Coronary artery (tissue), 2 donors: ENCODE measurements around the gene IPO7.

ENCODE experiments used
- DNase-seq: peaks from one replicate; pipeline ENCODE4 v3.0.0-alpha.2; 2017; ENCODE audit warnings: low spot score
- H3K27ac ChIP-seq, 2 donors: fragments of 200-600 bp; sonication (generic); one replicate each; pipeline ENCODE4 v1.5.1; 2016 to 2019
- H3K4me3 ChIP-seq: fragments of 200-600 bp; sonication (generic); 2 replicates; pipeline ENCODE4 v1.5.1; 2016; ENCODE audit warnings: mild to moderate bottlenecking, moderate library complexity
- TF ChIP-seq, protein P1 (sequence below): fragments of 200-600 bp; sonication (generic); IDR thresholded peaks from one replicate; pipeline ENCODE4 v1.5.1; 2019; ENCODE audit warnings: antibody characterized with exemption

Gene IPO7

DNA sequence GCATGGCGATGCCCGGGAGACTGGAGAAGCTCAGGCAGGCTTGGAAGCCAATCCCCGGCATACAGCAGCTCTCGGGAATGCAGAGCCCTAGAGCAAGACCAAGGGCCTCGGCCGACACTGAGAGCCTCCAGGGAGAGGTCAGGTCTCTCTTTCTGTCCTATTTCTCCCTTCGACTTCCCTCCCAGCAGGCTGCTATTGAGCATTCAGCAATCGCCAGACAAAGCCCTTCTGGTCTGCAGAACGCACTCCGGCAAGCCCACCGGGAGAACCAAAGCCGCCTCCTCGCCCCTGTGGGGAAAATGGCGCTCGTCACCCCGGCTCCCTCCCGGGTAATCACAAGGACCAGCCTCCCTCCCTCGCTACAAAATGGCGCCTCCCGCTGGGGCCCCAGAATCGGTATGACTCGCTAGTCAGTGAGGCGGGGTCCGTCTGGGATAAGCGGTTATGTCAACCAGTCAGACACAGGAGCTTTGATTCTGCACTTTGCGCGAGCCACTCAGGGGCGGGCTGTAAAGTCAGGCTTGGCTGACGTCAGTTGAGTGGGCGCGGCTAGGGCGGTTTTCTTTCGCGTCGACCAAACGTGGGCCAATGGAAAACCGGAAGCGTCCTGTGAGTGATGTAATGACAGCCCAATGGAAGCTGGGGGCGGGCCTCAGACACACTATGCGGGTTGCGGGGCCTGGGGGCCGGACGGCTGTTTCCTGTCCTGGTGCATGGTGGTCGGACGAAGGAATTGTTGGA lies 76.0 kb downstream of the IPO7 start, which contains the start of gene ZNF143:
TSS of gene ZNF143 (plus strand) at position 691 of the 741 bp plus-strand sequence. CDS start 10,297 bp downstream, outside the sequence.
- peak; percentile 100 for DNase-seq
- Histone ChIP-seq H3K4me3 (peak within 1 kb of the TSS; percentile 77), H3K27ac (peak within 1 kb of the TSS; percentile 95 to 99)
- TF ChIP-seq, protein P1, sequence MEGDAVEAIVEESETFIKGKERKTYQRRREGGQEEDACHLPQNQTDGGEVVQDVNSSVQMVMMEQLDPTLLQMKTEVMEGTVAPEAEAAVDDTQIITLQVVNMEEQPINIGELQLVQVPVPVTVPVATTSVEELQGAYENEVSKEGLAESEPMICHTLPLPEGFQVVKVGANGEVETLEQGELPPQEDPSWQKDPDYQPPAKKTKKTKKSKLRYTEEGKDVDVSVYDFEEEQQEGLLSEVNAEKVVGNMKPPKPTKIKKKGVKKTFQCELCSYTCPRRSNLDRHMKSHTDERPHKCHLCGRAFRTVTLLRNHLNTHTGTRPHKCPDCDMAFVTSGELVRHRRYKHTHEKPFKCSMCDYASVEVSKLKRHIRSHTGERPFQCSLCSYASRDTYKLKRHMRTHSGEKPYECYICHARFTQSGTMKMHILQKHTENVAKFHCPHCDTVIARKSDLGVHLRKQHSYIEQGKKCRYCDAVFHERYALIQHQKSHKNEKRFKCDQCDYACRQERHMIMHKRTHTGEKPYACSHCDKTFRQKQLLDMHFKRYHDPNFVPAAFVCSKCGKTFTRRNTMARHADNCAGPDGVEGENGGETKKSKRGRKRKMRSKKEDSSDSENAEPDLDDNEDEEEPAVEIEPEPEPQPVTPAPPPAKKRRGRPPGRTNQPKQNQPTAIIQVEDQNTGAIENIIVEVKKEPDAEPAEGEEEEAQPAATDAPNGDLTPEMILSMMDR, result no peak

GRCh38 chr11:9461063-9461759 lies 76.8 kb downstream of the IPO7 start:
- Histone ChIP-seq H3K27ac (peak overlapping the region; percentile 95 to 99), H3K4me3 (peak overlapping the region; percentile 77)
- peak; percentile 96 for DNase-seq
- TF ChIP-seq, protein P1, result no peak

- TF ChIP-seq, protein P1, result no peak
- peak overlapping the region; percentile 77 for H3K4me3 ChIP-seq
- H3K27ac ChIP-seq, result peak overlapping the region; percentile 95 to 99
- no peak for DNase-seq
Observed at GRCh38 chr11:9461760-9462134, 77.3 kb downstream of the IPO7 start.

- Histone ChIP-seq H3K27ac (peak overlapping the region; percentile 95 to 99), H3K4me3 (peak overlapping the region; percentile 77)
- TF ChIP-seq, protein P1, result no peak
- DNase-seq, result no peak
Observed at GRCh38 chr11:9462172-9462799, 77.8 kb downstream of the IPO7 start.

- no peak overlapping the region for H3K4me3 ChIP-seq
- TF ChIP-seq, protein P1, result no peak
- no peak for DNase-seq
- H3K27ac ChIP-seq, result peak overlapping the region; percentile 95 to 99
Observed at GRCh38 chr11:9462806-9463537, 78.5 kb downstream of the IPO7 start.

GRCh38 chr11:9470765-9471164 lies 86.3 kb downstream of the IPO7 start:
- H3K27ac ChIP-seq, result no peak overlapping the region
- no peak overlapping the region for H3K4me3 ChIP-seq

More at GRCh38 chr11:9470765-9471164, 86.3 kb downstream of the IPO7 start:
- TF ChIP-seq, protein P1, result no peak
- no peak for DNase-seq
